NCI-H1092 (cell line): ENCODE data around the gene SSX4.
"Not testable (repeated sequence)": the region's sequence is repeated elsewhere in the genome, so short reads cannot be mapped to it uniquely, and the experiment has no call there.

Experiments
- DNase-seq: peaks from one replicate; lab custom pipeline; 2025; lab: John Stamatoyannopoulos, UW

The SSX4 gene

GRCh38 chrX:48383239-48383638, at the start of gene SSX4:
Gene SSX4 (plus strand): TSS chrX:48383539. CDS start chrX:48384054, 515 bp downstream.
- DNase-seq = not testable (repeated sequence)

GRCh38 chrX:48346059-48346458, 37.3 kb upstream of the SSX4 start:
- not testable (repeated sequence) for DNase-seq

GRCh38 chrX:48356315-48357094, 26.8 kb upstream of the SSX4 start, which contains the start of gene SSX3:
Gene SSX3 (minus strand): TSS chrX:48356703. CDS start chrX:48355249, 1,454 bp downstream.
- not testable (repeated sequence) for DNase-seq

GRCh38 chrX:48357681-48358080, 25.7 kb upstream of the SSX4 start:
- DNase-seq = no peak

GRCh38 chrX:48359281-48359680, 24.1 kb upstream of the SSX4 start:
- not testable (repeated sequence) for DNase-seq

- DNase-seq = not testable (repeated sequence)
Measured at GRCh38 chrX:48367717-48368408, 15.5 kb upstream of the SSX4 start.

GRCh38 chrX:48370408-48370807, 12.9 kb upstream of the SSX4 start:
- DNase-seq = not testable (repeated sequence)

DNA sequence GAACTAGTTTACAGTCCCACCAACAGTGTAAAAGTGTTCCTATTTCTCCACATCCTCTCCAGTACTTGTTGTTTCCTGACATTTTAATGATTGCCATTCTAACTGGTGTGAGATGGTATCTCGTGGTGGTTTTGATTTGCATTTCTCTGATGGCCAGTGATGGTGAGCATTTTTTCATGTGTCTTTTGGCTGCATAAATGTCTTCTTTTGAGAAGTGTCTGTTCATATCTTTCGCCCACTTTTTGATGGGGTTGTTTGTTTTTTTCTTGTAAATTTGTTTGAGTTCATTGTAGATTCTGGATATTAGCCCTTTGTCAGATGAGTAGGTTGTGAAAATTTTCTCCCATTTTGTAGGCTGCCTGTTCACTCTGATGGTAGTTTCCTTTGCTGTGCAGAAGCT, 13.6 kb downstream of the SSX4 start:
- not testable (repeated sequence) for DNase-seq

DNA sequence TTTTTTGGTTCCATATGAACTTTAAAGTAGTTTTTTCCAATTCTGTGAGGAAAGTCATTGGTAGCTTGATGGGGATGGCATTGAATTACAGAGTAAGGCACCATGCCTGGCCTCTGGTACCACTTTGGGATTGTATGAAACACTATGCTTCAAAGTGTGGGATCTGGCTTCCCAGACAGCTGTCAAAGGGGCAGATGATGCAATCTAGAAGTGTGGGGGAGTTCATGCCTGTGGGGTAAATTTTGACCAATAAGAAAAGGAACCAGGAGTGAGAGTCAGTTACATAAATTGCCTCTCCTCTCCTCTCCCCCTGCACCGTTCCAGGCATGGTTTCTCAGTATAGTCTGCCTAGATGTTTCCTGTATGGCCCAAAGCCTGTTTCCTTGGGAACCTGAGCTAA, 14.5 kb downstream of the SSX4 start:
- not testable (repeated sequence) for DNase-seq

GRCh38 chrX:48411860-48412259, 28.5 kb downstream of the SSX4 start, which contains the start of gene SSX4B:
Gene SSX4B (minus strand): TSS chrX:48411960. CDS start chrX:48411372, 588 bp downstream.
- DNase-seq = not testable (repeated sequence)

- not testable (repeated sequence) for DNase-seq
Measured at GRCh38 chrX:48427027-48427716, 43.8 kb downstream of the SSX4 start.

GRCh38 chrX:48429606-48430005, 46.3 kb downstream of the SSX4 start:
- DNase-seq = not testable (repeated sequence)

DNA sequence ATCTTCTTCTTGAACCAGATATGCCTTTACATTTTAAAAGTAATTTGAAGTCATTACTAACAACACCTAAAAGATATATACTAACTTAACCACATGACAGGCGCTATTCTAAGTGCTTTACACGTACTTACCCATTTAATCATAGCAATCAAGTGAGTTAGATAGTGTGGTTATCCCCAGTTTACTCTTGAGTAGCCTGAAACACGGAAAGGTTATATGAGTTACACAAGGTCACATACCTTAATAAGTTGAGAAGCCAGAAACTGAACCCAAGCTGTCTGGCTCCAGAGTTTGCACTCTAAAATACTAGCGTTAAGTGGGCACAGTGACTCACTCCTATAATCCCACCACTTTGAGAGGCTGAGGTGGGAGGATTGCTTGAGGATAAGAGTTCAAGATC, 46.8 kb downstream of the SSX4 start:
- DNase-seq = not testable (repeated sequence)

DNA sequence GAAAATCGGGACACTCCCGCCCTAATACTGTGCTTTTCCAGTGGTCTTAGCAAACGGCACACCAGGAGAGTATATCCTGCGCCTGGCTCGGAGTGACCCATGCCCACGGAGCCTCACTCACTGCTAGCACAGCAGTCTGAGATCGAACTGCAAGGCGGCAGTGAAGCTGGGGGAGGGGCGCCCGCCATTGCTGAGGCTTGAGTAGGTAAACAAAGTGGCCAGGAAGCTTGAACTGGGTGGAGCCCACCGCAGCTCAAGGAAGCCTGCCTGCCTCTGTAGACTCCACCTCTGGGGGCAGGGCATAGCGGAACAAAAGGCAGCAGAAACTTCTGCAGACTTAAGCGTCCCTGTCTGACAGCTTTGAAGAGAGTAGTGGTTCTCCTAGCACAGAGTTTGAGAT, 50.4 kb downstream of the SSX4 start:
- not testable (repeated sequence) for DNase-seq
